OCI-LY7 (cell line): ENCODE results near the gene NPIPB6.
"Not testable (repeated sequence)": the region's sequence is repeated elsewhere in the genome, so short reads cannot be mapped to it uniquely, and the experiment has no call there.

Experiments used
- EZH2phosphoT487 ChIP-seq: fragments of 200-600 bp; sonication (generic); IDR thresholded peaks from 2 replicates; pipeline ENCODE4 v1.6.1; 2018; ENCODE audit warnings: low read depth, borderline replicate concordance, mild to moderate bottlenecking, mixed run types, antibody characterized with exemption, low read length, moderate library complexity, mixed read lengths
- TF ChIP-seq, protein P1 (sequence below): fragments of 200-600 bp; sonication (generic); conservative IDR thresholded peaks from 2 replicates; pipeline ENCODE4 v1.5.1; 2014; ENCODE audit warnings: mild to moderate bottlenecking, antibody characterized with exemption, low read length, moderate library complexity, mixed read lengths

- TF ChIP-seq, protein P1, sequence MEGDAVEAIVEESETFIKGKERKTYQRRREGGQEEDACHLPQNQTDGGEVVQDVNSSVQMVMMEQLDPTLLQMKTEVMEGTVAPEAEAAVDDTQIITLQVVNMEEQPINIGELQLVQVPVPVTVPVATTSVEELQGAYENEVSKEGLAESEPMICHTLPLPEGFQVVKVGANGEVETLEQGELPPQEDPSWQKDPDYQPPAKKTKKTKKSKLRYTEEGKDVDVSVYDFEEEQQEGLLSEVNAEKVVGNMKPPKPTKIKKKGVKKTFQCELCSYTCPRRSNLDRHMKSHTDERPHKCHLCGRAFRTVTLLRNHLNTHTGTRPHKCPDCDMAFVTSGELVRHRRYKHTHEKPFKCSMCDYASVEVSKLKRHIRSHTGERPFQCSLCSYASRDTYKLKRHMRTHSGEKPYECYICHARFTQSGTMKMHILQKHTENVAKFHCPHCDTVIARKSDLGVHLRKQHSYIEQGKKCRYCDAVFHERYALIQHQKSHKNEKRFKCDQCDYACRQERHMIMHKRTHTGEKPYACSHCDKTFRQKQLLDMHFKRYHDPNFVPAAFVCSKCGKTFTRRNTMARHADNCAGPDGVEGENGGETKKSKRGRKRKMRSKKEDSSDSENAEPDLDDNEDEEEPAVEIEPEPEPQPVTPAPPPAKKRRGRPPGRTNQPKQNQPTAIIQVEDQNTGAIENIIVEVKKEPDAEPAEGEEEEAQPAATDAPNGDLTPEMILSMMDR = not testable (repeated sequence)
- TF ChIP-seq EZH2phosphoT487 = not testable (repeated sequence)
Observed at GRCh38 chr16:28364268-28365173, 1.2 kb upstream of the NPIPB6 start.
